ENCODE measurements around the gene TM7SF2.
"Not testable (repeated sequence)": the region's sequence is repeated elsewhere in the genome, so short reads cannot be mapped to it uniquely, and the experiment has no call there.

DNA sequence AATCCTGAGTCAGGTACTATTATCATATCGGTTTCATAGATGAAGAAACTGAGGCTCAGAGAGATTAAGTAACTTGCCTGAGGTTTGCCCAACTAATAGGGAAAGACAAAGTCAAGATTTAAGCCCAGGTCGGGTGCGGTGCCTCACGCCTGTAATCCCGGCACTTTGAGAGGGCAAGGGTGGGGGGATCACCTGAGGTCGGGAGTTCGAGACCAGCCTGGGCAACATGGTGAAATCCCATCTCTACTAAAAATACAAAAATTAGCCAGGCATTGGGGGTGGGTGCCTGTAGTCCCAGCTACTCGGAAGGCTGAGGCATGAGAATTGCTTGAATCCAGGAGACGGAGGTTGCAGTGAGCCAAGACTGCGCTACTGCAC lies 38.4 kb downstream of the TM7SF2 start:
- TF ChIP-seq, protein P1, sequence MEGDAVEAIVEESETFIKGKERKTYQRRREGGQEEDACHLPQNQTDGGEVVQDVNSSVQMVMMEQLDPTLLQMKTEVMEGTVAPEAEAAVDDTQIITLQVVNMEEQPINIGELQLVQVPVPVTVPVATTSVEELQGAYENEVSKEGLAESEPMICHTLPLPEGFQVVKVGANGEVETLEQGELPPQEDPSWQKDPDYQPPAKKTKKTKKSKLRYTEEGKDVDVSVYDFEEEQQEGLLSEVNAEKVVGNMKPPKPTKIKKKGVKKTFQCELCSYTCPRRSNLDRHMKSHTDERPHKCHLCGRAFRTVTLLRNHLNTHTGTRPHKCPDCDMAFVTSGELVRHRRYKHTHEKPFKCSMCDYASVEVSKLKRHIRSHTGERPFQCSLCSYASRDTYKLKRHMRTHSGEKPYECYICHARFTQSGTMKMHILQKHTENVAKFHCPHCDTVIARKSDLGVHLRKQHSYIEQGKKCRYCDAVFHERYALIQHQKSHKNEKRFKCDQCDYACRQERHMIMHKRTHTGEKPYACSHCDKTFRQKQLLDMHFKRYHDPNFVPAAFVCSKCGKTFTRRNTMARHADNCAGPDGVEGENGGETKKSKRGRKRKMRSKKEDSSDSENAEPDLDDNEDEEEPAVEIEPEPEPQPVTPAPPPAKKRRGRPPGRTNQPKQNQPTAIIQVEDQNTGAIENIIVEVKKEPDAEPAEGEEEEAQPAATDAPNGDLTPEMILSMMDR (IDR thresholded peaks at IDR 0.05; ENCODE audit: low read length): not testable (repeated sequence)
- TF ChIP-seq EZH2 (IDR thresholded peaks at IDR 0.05; ENCODE audit: borderline replicate concordance, low read length): not testable (repeated sequence)

Data from OCI-LY1 (cell line).